Esophagus muscularis mucosa (tissue), 4 donors: ENCODE results near the gene CCND2. TPM values are rescaled to one million over a fixed set of nuclear protein-coding genes. Genes with fewer than 3 reads are reported as not detected.

Source experiments
- DNase-seq: peaks from one replicate; pipeline ENCODE4 v3.0.0-alpha.2; 2017; ENCODE audit errors: extremely low spot score
- H3K27ac ChIP-seq, 4 donors: fragments of 200-600 bp; sonication (generic); replicated peaks in 1 of 4; 1 replicate in 3 of 4; 2 replicates in 1 of 4; pipeline ENCODE4 v1.5.1; 2016 to 2019; ENCODE audit warnings: mild to moderate bottlenecking in 1 of 4
- H3K27me3 ChIP-seq, 4 donors: fragments of 200-600 bp; sonication (generic); one replicate each; pipeline versions ENCODE4 v1.5.1 to v1.6.0; 2016 to 2019
- H3K36me3 ChIP-seq, 4 donors: fragments of 200-600 bp; sonication (generic); one replicate each; pipeline ENCODE4 v1.5.1; 2016 to 2019
- H3K4me1 ChIP-seq, 4 donors: fragments of 200-600 bp; sonication (generic); one replicate each; pipeline ENCODE4 v1.5.1; 2016 to 2019
- H3K4me3 ChIP-seq, 4 donors: fragments of 200-600 bp; sonication (generic); 1 replicate in 2 of 4; 2 replicates in 2 of 4; pipeline ENCODE4 v1.5.1; 2016 to 2019; ENCODE audit warnings: mild to moderate bottlenecking in 4 of 4, moderate library complexity in 1 of 4
- H3K9me3 ChIP-seq, 4 donors: fragments of 200-600 bp; sonication (generic); 1 replicate in 3 of 4; 2 replicates in 1 of 4; pipeline ENCODE4 v1.5.1; 2016 to 2019
- EP300 ChIP-seq: sonication (generic); formaldehyde crosslinking; IDR thresholded peaks from one replicate; pipeline ENCODE4 v1.6.1; 2017; ENCODE audit warnings: antibody characterized with exemption
- POLR2A ChIP-seq: fragments of 450-650 bp; IDR thresholded peaks from one replicate; pipeline ENCODE4 v1.6.1; 2017; ENCODE audit warnings: antibody characterized with exemption, moderate library complexity, mild to moderate bottlenecking, low read depth
- POLR2AphosphoS5 ChIP-seq, 2 donors: sonication (generic); formaldehyde crosslinking; IDR thresholded peaks; one replicate each; pipeline ENCODE4 v1.6.1; 2017; ENCODE audit warnings: antibody characterized with exemption in 2 of 2
- WGBS: methylation state at CpG from one replicate; pipeline ENCODE4 v1.1.5; 2018; 5-methylcytosine and 5-hydroxymethylcytosine counted together
- intact Hi-C: fragments of 100-400 bp; cut with DNase I; formaldehyde crosslinking; loops from one replicate; pipeline ENCODE4 v1.15.1; 2023
- total RNA-seq, 4 donors: library from RNA; depleted of rRNA; stranded (reverse); fragments of >200 nt; gene quantifications; one replicate each; pipeline versions ENCODE4 v1.1.0 to v1.2.1, GENCODE V29; 2016
- TF ChIP-seq, protein P1 (sequence below), 3 experiments: fragments of 200-600 bp in 2 of 3; fragments of 450-650 bp in 1 of 3; sonication (generic) in 2 of 3; IDR thresholded peaks; one replicate each; pipeline ENCODE4 v1.5.1; 2017 to 2019; ENCODE audit warnings: antibody characterized with exemption in 3 of 3, mild to moderate bottlenecking in 2 of 3, moderate library complexity in 1 of 3

Gene CCND2
- total RNA-seq, 4 donors from 2014 or later, result 101 to 122 (median 111) TPM

DNA sequence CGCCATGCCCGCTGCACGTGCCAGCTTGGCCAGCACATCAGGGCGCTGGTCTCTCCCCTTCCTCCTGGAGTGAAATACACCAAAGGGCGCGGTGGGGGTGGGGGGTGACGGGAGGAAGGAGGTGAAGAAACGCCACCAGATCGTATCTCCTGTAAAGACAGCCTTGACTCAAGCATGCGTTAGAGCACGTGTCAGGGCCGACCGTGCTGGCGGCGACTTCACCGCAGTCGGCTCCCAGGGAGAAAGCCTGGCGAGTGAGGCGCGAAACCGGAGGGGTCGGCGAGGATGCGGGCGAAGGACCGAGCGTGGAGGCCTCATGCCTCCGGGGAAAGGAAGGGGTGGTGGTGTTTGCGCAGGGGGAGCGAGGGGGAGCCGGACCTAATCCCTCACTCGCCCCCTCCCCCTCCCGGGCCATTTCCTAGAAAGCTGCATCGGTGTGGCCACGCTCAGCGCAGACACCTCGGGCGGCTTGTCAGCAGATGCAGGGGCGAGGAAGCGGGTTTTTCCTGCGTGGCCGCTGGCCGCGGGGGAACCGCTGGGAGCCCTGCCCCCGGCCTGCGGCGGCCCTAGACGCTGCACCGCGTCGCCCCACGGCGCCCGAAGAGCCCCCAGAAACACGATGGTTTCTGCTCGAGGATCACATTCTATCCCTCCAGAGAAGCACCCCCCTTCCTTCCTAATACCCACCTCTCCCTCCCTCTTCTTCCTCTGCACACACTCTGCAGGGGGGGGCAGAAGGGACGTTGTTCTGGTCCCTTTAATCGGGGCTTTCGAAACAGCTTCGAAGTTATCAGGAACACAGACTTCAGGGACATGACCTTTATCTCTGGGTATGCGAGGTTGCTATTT is 914 bp upstream of the CCND2 start:
- Histone ChIP-seq H3K9me3 (no peaks in the 10 kb centered on the region), H3K36me3 (peaks cover 0 to 9% (median 3%) of the 10 kb centered on the region in 4 donors), H3K4me3 (peak overlapping the region; percentile 71 to 98 (median 76)), H3K27me3 (peaks cover 0 to 5% (median 2%) of the 10 kb centered on the region in 4 donors), H3K4me1 (peaks cover 45 to 65% (median 61%) of the 10 kb centered on the region in 4 donors), H3K27ac (peak overlapping the region; percentile 93 to 98 (median 97))
- under 1% methylated on average over 13 of the region's 62 CpGs for WGBS
- no peak for DNase-seq
- intact Hi-C loops, result no loop called here
- TF ChIP-seq EP300 (no peak), POLR2AphosphoS5 (IDR thresholded peaks at IDR 0.05) (peak; percentile 4 to 56), POLR2A (no peak)
- TF ChIP-seq, protein P1, sequence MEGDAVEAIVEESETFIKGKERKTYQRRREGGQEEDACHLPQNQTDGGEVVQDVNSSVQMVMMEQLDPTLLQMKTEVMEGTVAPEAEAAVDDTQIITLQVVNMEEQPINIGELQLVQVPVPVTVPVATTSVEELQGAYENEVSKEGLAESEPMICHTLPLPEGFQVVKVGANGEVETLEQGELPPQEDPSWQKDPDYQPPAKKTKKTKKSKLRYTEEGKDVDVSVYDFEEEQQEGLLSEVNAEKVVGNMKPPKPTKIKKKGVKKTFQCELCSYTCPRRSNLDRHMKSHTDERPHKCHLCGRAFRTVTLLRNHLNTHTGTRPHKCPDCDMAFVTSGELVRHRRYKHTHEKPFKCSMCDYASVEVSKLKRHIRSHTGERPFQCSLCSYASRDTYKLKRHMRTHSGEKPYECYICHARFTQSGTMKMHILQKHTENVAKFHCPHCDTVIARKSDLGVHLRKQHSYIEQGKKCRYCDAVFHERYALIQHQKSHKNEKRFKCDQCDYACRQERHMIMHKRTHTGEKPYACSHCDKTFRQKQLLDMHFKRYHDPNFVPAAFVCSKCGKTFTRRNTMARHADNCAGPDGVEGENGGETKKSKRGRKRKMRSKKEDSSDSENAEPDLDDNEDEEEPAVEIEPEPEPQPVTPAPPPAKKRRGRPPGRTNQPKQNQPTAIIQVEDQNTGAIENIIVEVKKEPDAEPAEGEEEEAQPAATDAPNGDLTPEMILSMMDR (IDR thresholded peaks at IDR 0.05), result no peak

GRCh38 chr12:4273273-4273651 is 300 bp upstream of the CCND2 start:
- Histone ChIP-seq H3K4me1 (peaks cover 51 to 71% (median 67%) of the 10 kb centered on the region in 4 donors), H3K27me3 (peaks cover 0 to 5% (median 2%) of the 10 kb centered on the region in 4 donors), H3K36me3 (peaks cover 0 to 12% (median 9%) of the 10 kb centered on the region in 4 donors), H3K27ac (peak overlapping the region; percentile 93 to 98 (median 97)), H3K4me3 (peak overlapping the region; percentile 71 to 98 (median 76)), H3K9me3 (no peaks in the 10 kb centered on the region)
- DNase-seq, result no peak
- 0% methylated on average over 10 of the region's 10 CpGs for WGBS
- TF ChIP-seq EP300 (no peak), POLR2AphosphoS5 (IDR thresholded peaks at IDR 0.05) (no peak), POLR2A (no peak)
- TF ChIP-seq, protein P1 (IDR thresholded peaks at IDR 0.05), result no peak
- intact Hi-C loops, result no loop called here

DNA sequence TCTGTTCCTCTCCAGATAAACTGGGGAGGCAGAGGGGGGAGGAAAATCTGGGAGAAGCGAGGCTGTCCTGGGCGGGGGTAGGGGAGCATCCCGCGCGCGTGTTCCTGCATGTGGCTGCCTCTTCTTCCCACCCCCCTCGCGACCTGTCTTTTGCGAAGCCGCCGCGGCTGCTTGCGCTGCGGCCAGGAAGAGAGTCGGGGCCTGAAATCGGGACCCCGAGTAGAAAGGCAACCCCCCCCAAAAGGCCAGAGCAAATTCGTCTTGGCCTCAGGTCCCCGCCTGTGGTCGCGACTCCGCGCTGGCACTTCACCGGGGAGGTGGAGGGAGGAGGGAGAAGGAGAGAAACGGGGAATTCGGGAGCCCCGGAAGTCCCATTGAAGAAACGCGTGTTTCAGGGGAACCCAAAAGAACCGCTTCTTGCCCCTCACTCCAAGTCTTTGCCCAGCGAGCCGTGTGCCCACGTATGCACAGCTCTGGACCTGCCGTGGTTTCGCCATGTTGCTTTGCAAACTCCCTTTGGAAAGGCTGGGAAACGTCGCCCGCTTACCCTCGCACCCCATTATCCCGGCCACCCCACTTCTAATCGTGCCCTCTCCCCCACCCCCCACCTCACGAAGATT is 944 bp downstream of the CCND2 start:
- peaks cover 0 to 5% (median 2%) of the 10 kb centered on the region in 4 donors for H3K27me3 ChIP-seq
- TF ChIP-seq, protein P1 (IDR thresholded peaks at IDR 0.05), result no peak
- no peak for TF ChIP-seq POLR2AphosphoS5 (IDR thresholded peaks at IDR 0.05)
- no peak for TF ChIP-seq EP300
- TF ChIP-seq POLR2A, result no peak
- H3K4me3 ChIP-seq, result peak overlapping the region; percentile 71 to 98 (median 76)
- no peak for DNase-seq
- H3K4me1 ChIP-seq, result peaks cover 60 to 75% (median 72%) of the 10 kb centered on the region in 4 donors
- WGBS, result under 1% methylated on average over 32 of the region's 42 CpGs
- H3K9me3 ChIP-seq, result no peaks in the 10 kb centered on the region
- peak overlapping the region; percentile 93 to 98 (median 97) for H3K27ac ChIP-seq
- H3K36me3 ChIP-seq, result peaks cover 0 to 21% (median 19%) of the 10 kb centered on the region in 4 donors
- intact Hi-C loops, result loop anchor here (5.0 kb wide), 1 partner anchor 402 kb away; the partner anchor contains the start of gene PARP11

GRCh38 chr12:4275016-4275869 is 1.7 kb downstream of the CCND2 start:
- H3K4me3 ChIP-seq, result peak overlapping the region; percentile 71 to 98 (median 76)
- H3K36me3 ChIP-seq, result peaks cover 0 to 28% (median 23%) of the 10 kb centered on the region in 4 donors
- peaks cover 0 to 5% (median 2%) of the 10 kb centered on the region in 4 donors for H3K27me3 ChIP-seq
- H3K4me1 ChIP-seq, result peaks cover 60 to 75% (median 72%) of the 10 kb centered on the region in 4 donors
- intact Hi-C loops, result loop anchor here (5.0 kb wide), 1 partner anchor 403 kb away; the partner anchor contains the start of gene PARP11
- 3% methylated on average over 43 of the region's 43 CpGs for WGBS
- H3K27ac ChIP-seq, result peak overlapping the region; percentile 93 to 98 (median 97)
- DNase-seq, result peak; percentile 83
- TF ChIP-seq EP300 (no peak), POLR2A (no peak), POLR2AphosphoS5 (IDR thresholded peaks at IDR 0.05) (peak in 1 of 2 donors; percentile 51)
- TF ChIP-seq, protein P1 (IDR thresholded peaks at IDR 0.05), result no peak
- no peaks in the 10 kb centered on the region for H3K9me3 ChIP-seq
